ENCODE measurements around the gene CHST3. TPM values are rescaled to one million over a fixed set of nuclear protein-coding genes. Genes with fewer than 3 reads are reported as not detected.

The CHST3 gene
- total and polyA plus RNA-seq, 8 donors, result 10.3 to 20.1 (median 11.6) TPM

- no peaks in the 10 kb centered on the region for H3K36me3 ChIP-seq
- H3K9me3 ChIP-seq, result no peaks in the 10 kb centered on the region
- no peaks in the 10 kb centered on the region for H3K27me3 ChIP-seq
- DNase-seq (no peak), ATAC-seq (no peak)
- H3K27ac ChIP-seq, result no peak overlapping the region
- TF ChIP-seq, protein P1, sequence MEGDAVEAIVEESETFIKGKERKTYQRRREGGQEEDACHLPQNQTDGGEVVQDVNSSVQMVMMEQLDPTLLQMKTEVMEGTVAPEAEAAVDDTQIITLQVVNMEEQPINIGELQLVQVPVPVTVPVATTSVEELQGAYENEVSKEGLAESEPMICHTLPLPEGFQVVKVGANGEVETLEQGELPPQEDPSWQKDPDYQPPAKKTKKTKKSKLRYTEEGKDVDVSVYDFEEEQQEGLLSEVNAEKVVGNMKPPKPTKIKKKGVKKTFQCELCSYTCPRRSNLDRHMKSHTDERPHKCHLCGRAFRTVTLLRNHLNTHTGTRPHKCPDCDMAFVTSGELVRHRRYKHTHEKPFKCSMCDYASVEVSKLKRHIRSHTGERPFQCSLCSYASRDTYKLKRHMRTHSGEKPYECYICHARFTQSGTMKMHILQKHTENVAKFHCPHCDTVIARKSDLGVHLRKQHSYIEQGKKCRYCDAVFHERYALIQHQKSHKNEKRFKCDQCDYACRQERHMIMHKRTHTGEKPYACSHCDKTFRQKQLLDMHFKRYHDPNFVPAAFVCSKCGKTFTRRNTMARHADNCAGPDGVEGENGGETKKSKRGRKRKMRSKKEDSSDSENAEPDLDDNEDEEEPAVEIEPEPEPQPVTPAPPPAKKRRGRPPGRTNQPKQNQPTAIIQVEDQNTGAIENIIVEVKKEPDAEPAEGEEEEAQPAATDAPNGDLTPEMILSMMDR (IDR thresholded peaks at IDR 0.05), result no peak
- intact Hi-C loops (cut with DNase I), result no loop called here
- no peaks in the 10 kb centered on the region for H3K4me1 ChIP-seq
- no peak overlapping the region for H3K4me3 ChIP-seq
Observed at GRCh38 chr10:72056932-72057751, 92.9 kb downstream of the CHST3 start.

DNA sequence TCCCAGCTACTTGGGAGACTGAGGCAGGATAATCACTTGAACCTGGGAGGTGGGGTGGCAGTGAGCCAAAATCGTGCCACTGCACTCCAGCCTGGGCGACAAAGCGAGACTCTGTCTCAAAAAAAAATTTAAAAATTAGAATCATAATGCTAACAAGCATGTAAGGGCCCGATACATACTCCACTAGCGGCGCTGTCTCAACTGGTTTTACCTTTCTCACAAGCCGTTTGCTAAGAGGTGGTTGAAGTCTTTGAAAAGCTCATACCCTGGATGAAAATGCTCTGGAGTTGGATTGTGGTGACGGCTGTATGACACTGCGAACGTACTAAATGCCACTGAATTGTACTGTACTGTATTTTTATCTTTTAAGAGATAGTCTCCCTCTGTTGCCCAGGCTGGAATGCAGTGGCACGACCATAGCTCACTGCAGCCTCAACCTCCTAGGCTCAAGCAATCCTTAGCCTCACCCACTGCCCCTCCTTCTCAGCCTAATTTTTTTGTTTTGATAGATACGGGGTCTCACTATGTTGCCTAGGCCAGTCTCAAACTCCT lies 94.2 kb downstream of the CHST3 start:
- H3K9me3 ChIP-seq, result no peaks in the 10 kb centered on the region
- intact Hi-C loops (cut with DNase I), result no loop called here
- H3K27me3 ChIP-seq, result no peaks in the 10 kb centered on the region
- no peak overlapping the region for H3K27ac ChIP-seq
- ATAC-seq, result no peak
- peaks cover 0 to 4% of the 10 kb centered on the region in 2 donors for H3K36me3 ChIP-seq
- no peak for DNase-seq
- H3K4me1 ChIP-seq, result no peaks in the 10 kb centered on the region
- no peak overlapping the region for H3K4me3 ChIP-seq
- TF ChIP-seq, protein P1 (IDR thresholded peaks at IDR 0.05), result no peak

- intact Hi-C loops (cut with DNase I), result no loop called here
- H3K36me3 ChIP-seq, result peaks cover 0 to 4% of the 10 kb centered on the region in 2 donors
- H3K4me3 ChIP-seq, result no peak overlapping the region
- H3K27me3 ChIP-seq, result no peaks in the 10 kb centered on the region
- no peaks in the 10 kb centered on the region for H3K4me1 ChIP-seq
- TF ChIP-seq, protein P1 (IDR thresholded peaks at IDR 0.05), result no peak
- peak; percentile 33 for ATAC-seq
- DNase-seq, result no peak
- H3K27ac ChIP-seq, result no peak overlapping the region
- H3K9me3 ChIP-seq, result no peaks in the 10 kb centered on the region
Observed at GRCh38 chr10:72058989-72059842, 95.0 kb downstream of the CHST3 start.

GRCh38 chr10:72059843-72060822 lies 95.9 kb downstream of the CHST3 start:
- no peak for ATAC-seq
- TF ChIP-seq, protein P1 (IDR thresholded peaks at IDR 0.05), result no peak
- Histone ChIP-seq H3K27me3 (no peaks in the 10 kb centered on the region), H3K4me3 (no peak overlapping the region), H3K4me1 (no peaks in the 10 kb centered on the region), H3K36me3 (peaks cover 0 to 4% of the 10 kb centered on the region in 2 donors), H3K9me3 (no peaks in the 10 kb centered on the region), H3K27ac (no peak overlapping the region)
- intact Hi-C loops (cut with DNase I), result no loop called here
- no peak for DNase-seq

All from left lung (tissue), 10 donors.